Measurements from ENCODE around the gene AUTS2. TPM values are rescaled to one million over a fixed set of nuclear protein-coding genes. Genes with fewer than 3 reads are reported as not detected.

Gene AUTS2
- total and polyA plus RNA-seq, 10 of the 15 experiments (the other 5 are each of a cell fraction or from before 2014, with no cell fraction given), result 6.4 to 55.6 (median 21.6) TPM

GRCh38 chr7:69596723-69597277 is 1.5 kb upstream of the AUTS2 start:
- no peaks in the 10 kb centered on the region; a peak in 1 of 4 replicates for H3K27me3 ChIP-seq (replicated peaks in 1 of 2; ENCODE audit: control insufficient read depth in 2 of 2, insufficient read depth in 2 of 2, low read length in 1 of 2)
- no TSS peak for BruUV-seq (replicated peaks)
- no peak overlapping the region for H3K27ac ChIP-seq (ENCODE audit: control insufficient read depth, insufficient read depth)
- H3K4me3 ChIP-seq, result peak overlapping the region; percentile 81
- ATAC-seq, result no peak; the same call in 2 of the 3 replicates
- TF ChIP-seq CHD2 (IDR thresholded peaks at IDR 0.05; ENCODE audit: borderline replicate concordance, low read depth, low read length) (no peak), PKNOX1 (IDR thresholded peaks at IDR 0.05) (peak; percentile 18; the same call in 1 of the 2 replicates)
- in situ Hi-C loops (cut with MboI) (no loop called here), intact Hi-C loops (cut with micrococcal nuclease; ENCODE audit: unreplicated experiment) (no loop called here)
- ChIA-PET CTCF (no interaction called here), SMC1A (ENCODE audit: uncharacterized antibody, unreplicated experiment) (interaction anchor here (0.7 to 1.7 kb wide), 8 partner anchors 32 to 227 kb away, joined by 3 read pairs; no protein-coding TSS in a partner anchor), RAD21 (ENCODE audit: unreplicated experiment) (interaction anchor here (1.4 to 1.8 kb wide), 3 partner anchors 9 to 142 kb away, joined by 4 read pairs; no protein-coding TSS in a partner anchor), POLR2A (no interaction called here)
- H3K9me3 ChIP-seq (replicated peaks; ENCODE audit: control insufficient read depth, insufficient read depth, low read length), result no peaks in the 10 kb centered on the region; the same call in 2 of the 3 replicates
- no peak for DNase-seq (ENCODE audit: low read depth, low spot score)
- H4K20me1 ChIP-seq (ENCODE audit: control insufficient read depth, insufficient read depth), result no peaks in the 10 kb centered on the region
- 15% methylated on average over 16 of the region's 16 CpGs for WGBS (ENCODE audit: insufficient coverage, insufficient replicate concordance, low lambda C conversion rate, missing lambda C conversion rate)
- H3K79me2 ChIP-seq (ENCODE audit: control insufficient read depth, insufficient read depth, low read length), result peaks cover 20% of the 10 kb centered on the region
- H3K9ac ChIP-seq (ENCODE audit: control insufficient read depth, insufficient read depth, low read length), result no peak overlapping the region; the same call in 1 of the 2 replicates
- no peaks in the 10 kb centered on the region for H3K36me3 ChIP-seq (ENCODE audit: control insufficient read depth in 2 of 2, insufficient read depth in 2 of 2, low read length in 1 of 2)
- H3K4me1 ChIP-seq (ENCODE audit: control insufficient read depth, insufficient read depth, low read length), result peaks cover 5% of the 10 kb centered on the region; the same call in 1 of the 2 replicates
- H3K4me2 ChIP-seq (ENCODE audit: control insufficient read depth, insufficient read depth), result peak overlapping the region; percentile 99
- no peak for FAIRE-seq
- peak overlapping the region; percentile 78 for H2AFZ ChIP-seq (ENCODE audit: control insufficient read depth, low read depth, low read length)

GRCh38 chr7:69597278-69598076 is 798 bp upstream of the AUTS2 start:
- no peak for DNase-seq (ENCODE audit: low read depth, low spot score)
- no peak for FAIRE-seq
- ChIA-PET CTCF (no interaction called here), SMC1A (ENCODE audit: uncharacterized antibody, unreplicated experiment) (interaction anchor here (0.7 to 1.7 kb wide), 4 partner anchors 33 to 199 kb away, joined by 3 read pairs; no protein-coding TSS in a partner anchor), RAD21 (ENCODE audit: unreplicated experiment) (interaction anchor here (0.6 to 1.7 kb wide), 4 partner anchors 9 to 142 kb away, joined by 3 to 4 read pairs (median 4); no protein-coding TSS in a partner anchor), POLR2A (no interaction called here)
- in situ Hi-C loops (cut with MboI), result no loop called here
- Histone ChIP-seq H3K4me1 (ENCODE audit: control insufficient read depth, insufficient read depth, low read length) (peaks cover 5% of the 10 kb centered on the region; the same call in 1 of the 2 replicates), H3K4me2 (ENCODE audit: control insufficient read depth, insufficient read depth) (peak overlapping the region; percentile 99), H3K27ac (ENCODE audit: control insufficient read depth, insufficient read depth) (no peak overlapping the region), H3K9ac (ENCODE audit: control insufficient read depth, insufficient read depth, low read length) (peak overlapping the region; percentile 56; the same call in 1 of the 2 replicates), H4K20me1 (ENCODE audit: control insufficient read depth, insufficient read depth) (no peaks in the 10 kb centered on the region), H3K79me2 (ENCODE audit: control insufficient read depth, insufficient read depth, low read length) (peaks cover 23% of the 10 kb centered on the region), H3K4me3 (peak overlapping the region; percentile 81), H3K9me3 (replicated peaks; ENCODE audit: control insufficient read depth, insufficient read depth, low read length) (no peaks in the 10 kb centered on the region), H3K36me3 (ENCODE audit: control insufficient read depth in 2 of 2, insufficient read depth in 2 of 2, low read length in 1 of 2) (no peaks in the 10 kb centered on the region), H3K27me3 (replicated peaks in 1 of 2; ENCODE audit: control insufficient read depth in 2 of 2, insufficient read depth in 2 of 2, low read length in 1 of 2) (no peaks in the 10 kb centered on the region; a peak in 1 of 4 replicates), H2AFZ (ENCODE audit: control insufficient read depth, low read depth, low read length) (peak overlapping the region; percentile 78)
- 3% methylated on average over 32 of the region's 78 CpGs for WGBS (ENCODE audit: insufficient coverage, insufficient replicate concordance, low lambda C conversion rate, missing lambda C conversion rate)
- intact Hi-C loops (cut with micrococcal nuclease; ENCODE audit: unreplicated experiment), result no loop called here
- ATAC-seq, result peak; percentile 15
- BruUV-seq (replicated peaks), result no TSS peak
- peak; percentile 70; the same call in 1 of the 2 replicates for TF ChIP-seq RB1 (IDR thresholded peaks at IDR 0.05; ENCODE audit: borderline replicate concordance)
- TF ChIP-seq RELB (IDR thresholded peaks at IDR 0.05; ENCODE audit: low read depth), result peak; percentile 37; the same call in 1 of the 2 replicates
- TF ChIP-seq EED (IDR thresholded peaks at IDR 0.05; ENCODE audit: low read depth), result peak; percentile 71
- no peak for TF ChIP-seq POU2F2 (IDR thresholded peaks at IDR 0.05; ENCODE audit: borderline replicate concordance, low read depth, low read length)
- TF ChIP-seq NFXL1 (IDR thresholded peaks at IDR 0.05; ENCODE audit: borderline replicate concordance), result no peak
- TF ChIP-seq RUNX3 (IDR thresholded peaks at IDR 0.05; ENCODE audit: low read length), result peak; percentile 61
- no peak for TF ChIP-seq SUPT20H (IDR thresholded peaks at IDR 0.05; ENCODE audit: borderline replicate concordance, control insufficient read depth, low read depth, low read length)
- no peak for TF ChIP-seq LARP7 (IDR thresholded peaks at IDR 0.05)

Measured in GM12878 (cell line).